ENCODE measurements around the gene BPIFA1. TPM values are rescaled to one million over a fixed set of nuclear protein-coding genes. Genes with fewer than 3 reads are reported as not detected.

Gene BPIFA1
- total RNA-seq, result not detected

DNA sequence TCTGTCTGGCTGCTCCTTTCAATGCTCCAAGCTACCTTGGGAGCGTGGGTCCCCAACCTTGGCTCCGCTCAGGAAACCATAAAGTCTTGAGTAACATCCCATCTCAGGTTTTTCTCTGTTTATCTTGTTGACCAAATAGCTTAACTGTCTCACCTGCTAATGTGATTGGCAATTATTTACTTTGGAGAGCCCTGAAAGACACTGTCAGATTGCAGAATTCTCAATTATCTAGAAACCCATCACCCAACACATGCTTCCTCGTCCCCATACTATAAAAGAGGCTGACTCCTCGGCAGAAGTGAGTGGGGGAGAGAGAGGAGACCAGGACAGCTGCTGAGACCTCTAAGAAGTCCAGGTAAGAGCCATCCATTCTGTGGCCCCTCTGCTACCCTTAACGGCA, at the start of gene BPIFA1:
BPIFA1 (plus strand) TSS at position 301 of the 400 bp plus-strand sequence. CDS start 1,716 bp downstream, outside the sequence.
- no peak for TF ChIP-seq CTCF (IDR thresholded peaks at IDR 0.05)
- ATAC-seq (ENCODE audit: low FRiP score) (no peak), DNase-seq (ENCODE audit: low spot score) (no peak)

DNA sequence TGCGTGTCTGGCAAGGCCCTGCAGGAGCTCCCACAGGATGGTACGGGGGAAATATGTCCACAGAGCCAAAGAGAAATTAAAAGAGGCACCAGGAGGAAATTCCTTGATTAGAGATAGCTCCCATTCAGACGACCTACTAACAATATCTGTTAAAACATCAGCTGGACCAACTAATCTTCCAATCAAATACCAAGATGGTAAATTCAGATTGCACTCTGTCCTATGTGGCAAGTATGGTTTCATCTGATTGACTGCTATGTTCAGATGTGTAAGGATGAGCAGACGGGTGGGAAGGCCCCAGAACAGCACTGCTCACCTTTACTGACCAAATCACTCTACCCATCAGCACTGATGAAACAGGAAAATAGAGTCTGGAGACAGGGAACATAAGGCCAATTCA, 48.3 kb upstream of the BPIFA1 start:
- TF ChIP-seq CTCF (IDR thresholded peaks at IDR 0.05), result no peak
- no peak for DNase-seq (ENCODE audit: low spot score)
- ATAC-seq (ENCODE audit: low FRiP score), result no peak

- no peak for DNase-seq (ENCODE audit: low spot score)
Measured at GRCh38 chr20:33188421-33188820, 47.4 kb upstream of the BPIFA1 start.

DNA sequence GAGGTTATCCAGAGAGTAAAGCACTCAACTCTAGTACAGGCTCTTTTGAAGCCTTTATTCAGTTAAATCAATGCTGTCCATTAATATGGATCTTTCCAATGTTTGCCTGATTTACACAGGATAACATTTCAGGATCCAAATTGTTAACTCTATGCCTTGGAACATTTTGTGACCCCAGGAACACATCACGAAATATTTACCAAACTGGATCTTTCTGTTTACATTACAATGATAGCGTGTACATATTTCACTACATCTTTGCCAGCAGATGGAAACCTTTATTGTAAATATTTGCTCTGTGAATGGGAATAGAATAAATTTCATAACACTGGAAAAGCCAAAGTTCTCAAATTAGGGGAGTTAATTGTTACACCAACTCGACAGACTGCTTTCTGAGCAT, 44.3 kb upstream of the BPIFA1 start:
- TF ChIP-seq CTCF (IDR thresholded peaks at IDR 0.05), result no peak
- ATAC-seq (ENCODE audit: low FRiP score) (no peak), DNase-seq (ENCODE audit: low spot score) (no peak)

More at GRCh38 chr20:33188421-33188820, 47.4 kb upstream of the BPIFA1 start:
- TF ChIP-seq CTCF (IDR thresholded peaks at IDR 0.05), result no peak
- no peak for ATAC-seq (ENCODE audit: low FRiP score)

- ATAC-seq (ENCODE audit: low FRiP score) (no peak), DNase-seq (ENCODE audit: low spot score) (no peak)
- no peak for TF ChIP-seq CTCF (IDR thresholded peaks at IDR 0.05)
Measured at GRCh38 chr20:33191955-33192354, 43.8 kb upstream of the BPIFA1 start.

GRCh38 chr20:33192912-33193501, 42.8 kb upstream of the BPIFA1 start:
- no peak for DNase-seq (ENCODE audit: low spot score)
- ATAC-seq (ENCODE audit: low FRiP score), result no peak
- no peak for TF ChIP-seq CTCF (IDR thresholded peaks at IDR 0.05)

DNA sequence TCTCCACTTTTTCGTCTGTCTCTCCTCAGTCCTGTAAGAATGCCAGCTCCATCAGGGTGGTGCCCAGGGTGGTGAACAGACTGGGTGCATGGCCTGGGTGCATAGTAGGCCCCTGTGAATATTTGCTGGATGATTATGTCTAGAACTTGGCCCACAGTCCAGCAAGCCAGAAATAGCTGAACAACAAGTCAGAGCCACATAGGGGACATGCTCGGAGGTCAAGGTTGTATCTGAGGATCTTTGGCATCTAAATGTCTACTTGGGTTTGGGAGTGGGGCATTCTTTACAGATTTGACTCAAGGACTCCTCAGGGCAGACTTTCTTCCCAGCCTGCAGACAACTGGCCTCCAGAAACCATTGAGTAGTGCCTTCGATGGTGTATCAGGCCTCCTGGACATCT, 36.8 kb upstream of the BPIFA1 start:
- TF ChIP-seq CTCF (IDR thresholded peaks at IDR 0.05), result no peak
- no peak for ATAC-seq (ENCODE audit: low FRiP score)
- DNase-seq (ENCODE audit: low spot score), result no peak
